Transverse colon (tissue), 4 donors: ENCODE results near the gene WBP1L.

ENCODE experiments used
- POLR2A ChIP-seq: fragments of 450-650 bp; IDR thresholded peaks from one replicate; pipeline ENCODE4 v1.6.1; 2016; ENCODE audit warnings: antibody characterized with exemption, mild to moderate bottlenecking, moderate library complexity
- POLR2AphosphoS5 ChIP-seq, 3 donors: sonication (generic); formaldehyde crosslinking; IDR thresholded peaks; one replicate each; pipeline ENCODE4 v1.6.1; 2016; ENCODE audit warnings: antibody characterized with exemption in 3 of 3
- TF ChIP-seq, protein P1 (sequence below), 5 experiments: fragments of 200-600 bp in 3 of 5; fragments of 450-650 bp in 2 of 5; sonication (generic) in 3 of 5; IDR thresholded peaks; 1 replicate in 2 of 5; 2 replicates in 3 of 5; pipeline ENCODE4 v1.5.1; 2016 to 2017; ENCODE audit warnings: antibody characterized with exemption in 5 of 5, inconsistent platforms in 3 of 5, mild to moderate bottlenecking in 2 of 5, moderate library complexity in 1 of 5

DNA sequence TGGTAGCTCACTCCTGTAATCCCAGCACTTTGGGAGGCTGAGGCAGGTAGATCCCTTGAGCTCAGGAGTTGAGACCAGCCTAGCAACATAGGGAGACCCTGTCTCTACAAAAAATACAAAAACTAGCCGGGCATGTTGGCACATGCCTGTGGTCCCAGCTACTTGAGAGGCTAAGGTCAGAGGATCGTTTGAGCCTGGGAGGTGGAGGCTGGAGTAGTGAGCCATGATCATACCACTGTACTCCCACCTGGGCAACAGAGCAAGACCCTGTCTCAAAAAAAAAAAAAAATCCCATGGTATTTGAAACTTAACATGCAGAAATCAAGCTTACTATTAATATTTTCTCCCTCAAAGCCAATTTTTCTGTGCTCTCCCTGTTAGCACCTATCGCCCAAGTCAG, 23.4 kb upstream of the WBP1L start:
- TF ChIP-seq, protein P1, sequence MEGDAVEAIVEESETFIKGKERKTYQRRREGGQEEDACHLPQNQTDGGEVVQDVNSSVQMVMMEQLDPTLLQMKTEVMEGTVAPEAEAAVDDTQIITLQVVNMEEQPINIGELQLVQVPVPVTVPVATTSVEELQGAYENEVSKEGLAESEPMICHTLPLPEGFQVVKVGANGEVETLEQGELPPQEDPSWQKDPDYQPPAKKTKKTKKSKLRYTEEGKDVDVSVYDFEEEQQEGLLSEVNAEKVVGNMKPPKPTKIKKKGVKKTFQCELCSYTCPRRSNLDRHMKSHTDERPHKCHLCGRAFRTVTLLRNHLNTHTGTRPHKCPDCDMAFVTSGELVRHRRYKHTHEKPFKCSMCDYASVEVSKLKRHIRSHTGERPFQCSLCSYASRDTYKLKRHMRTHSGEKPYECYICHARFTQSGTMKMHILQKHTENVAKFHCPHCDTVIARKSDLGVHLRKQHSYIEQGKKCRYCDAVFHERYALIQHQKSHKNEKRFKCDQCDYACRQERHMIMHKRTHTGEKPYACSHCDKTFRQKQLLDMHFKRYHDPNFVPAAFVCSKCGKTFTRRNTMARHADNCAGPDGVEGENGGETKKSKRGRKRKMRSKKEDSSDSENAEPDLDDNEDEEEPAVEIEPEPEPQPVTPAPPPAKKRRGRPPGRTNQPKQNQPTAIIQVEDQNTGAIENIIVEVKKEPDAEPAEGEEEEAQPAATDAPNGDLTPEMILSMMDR (IDR thresholded peaks at IDR 0.05), result no peak
- TF ChIP-seq POLR2AphosphoS5 (IDR thresholded peaks at IDR 0.05), result no peak
- no peak for TF ChIP-seq POLR2A
